ENCODE data around the gene FER.
"Not testable (repeated sequence)": the region's sequence is repeated elsewhere in the genome, so short reads cannot be mapped to it uniquely, and the experiment has no call there.

The FER gene

DNA sequence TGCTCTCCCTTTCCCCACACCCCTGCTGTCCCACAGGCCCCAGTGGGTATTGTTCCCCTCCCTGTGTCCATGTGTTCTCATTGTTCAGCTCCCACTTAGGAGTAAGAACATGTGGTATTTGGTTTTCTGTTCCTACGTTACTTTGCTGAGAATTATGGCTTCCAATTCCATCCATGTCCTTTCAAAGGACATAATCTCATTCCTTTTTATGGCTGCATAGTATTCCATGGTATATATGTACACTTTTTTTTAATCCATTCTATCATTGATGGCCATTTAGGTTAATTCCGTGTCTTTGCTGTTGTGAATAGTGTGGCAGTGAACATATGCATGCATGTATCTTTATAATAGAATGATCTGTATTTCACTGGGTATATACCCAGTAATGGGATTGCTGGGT is 25.6 kb downstream of the FER start:
- no peak overlapping the region for H3K27ac Mint-ChIP-seq
- no peak overlapping the region for H3K4me3 Mint-ChIP-seq
- H3K4me1 Mint-ChIP-seq = no peaks in the 10 kb centered on the region
- H3K27me3 Mint-ChIP-seq (ENCODE audit: low read depth, poor library complexity) = no peaks in the 10 kb centered on the region
- H3K36me3 Mint-ChIP-seq (ENCODE audit: low read depth) = peaks cover 50% of the 10 kb centered on the region
- peaks cover 25% of the 10 kb centered on the region for H3K9me3 Mint-ChIP-seq
- TF ChIP-seq, protein P1, sequence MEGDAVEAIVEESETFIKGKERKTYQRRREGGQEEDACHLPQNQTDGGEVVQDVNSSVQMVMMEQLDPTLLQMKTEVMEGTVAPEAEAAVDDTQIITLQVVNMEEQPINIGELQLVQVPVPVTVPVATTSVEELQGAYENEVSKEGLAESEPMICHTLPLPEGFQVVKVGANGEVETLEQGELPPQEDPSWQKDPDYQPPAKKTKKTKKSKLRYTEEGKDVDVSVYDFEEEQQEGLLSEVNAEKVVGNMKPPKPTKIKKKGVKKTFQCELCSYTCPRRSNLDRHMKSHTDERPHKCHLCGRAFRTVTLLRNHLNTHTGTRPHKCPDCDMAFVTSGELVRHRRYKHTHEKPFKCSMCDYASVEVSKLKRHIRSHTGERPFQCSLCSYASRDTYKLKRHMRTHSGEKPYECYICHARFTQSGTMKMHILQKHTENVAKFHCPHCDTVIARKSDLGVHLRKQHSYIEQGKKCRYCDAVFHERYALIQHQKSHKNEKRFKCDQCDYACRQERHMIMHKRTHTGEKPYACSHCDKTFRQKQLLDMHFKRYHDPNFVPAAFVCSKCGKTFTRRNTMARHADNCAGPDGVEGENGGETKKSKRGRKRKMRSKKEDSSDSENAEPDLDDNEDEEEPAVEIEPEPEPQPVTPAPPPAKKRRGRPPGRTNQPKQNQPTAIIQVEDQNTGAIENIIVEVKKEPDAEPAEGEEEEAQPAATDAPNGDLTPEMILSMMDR (IDR thresholded peaks at IDR 0.05) = no peak
- DNase-seq = no peak

DNA sequence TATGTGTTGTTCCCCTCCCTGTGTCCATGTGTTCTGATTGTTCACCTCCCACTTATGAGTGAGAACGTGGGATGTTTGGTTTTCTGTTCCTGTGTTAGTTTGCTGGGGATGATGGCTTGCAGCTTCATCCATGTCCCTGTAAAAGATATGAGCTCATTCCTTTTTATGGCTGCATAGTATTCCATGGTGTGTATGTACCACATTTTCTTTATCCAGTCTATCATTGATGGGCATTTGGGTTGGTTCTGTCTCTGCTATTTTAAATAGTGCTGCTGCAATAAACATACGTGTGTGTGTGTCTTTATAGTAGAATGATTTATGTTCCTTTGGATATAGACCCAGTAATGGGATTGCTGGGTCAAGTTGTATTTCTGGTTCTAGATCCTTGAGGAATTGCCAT is 26.4 kb downstream of the FER start:
- not testable (repeated sequence) for DNase-seq; H3K4me3 Mint-ChIP-seq; H3K27ac Mint-ChIP-seq; H3K27me3 Mint-ChIP-seq (ENCODE audit: low read depth, poor library complexity); H3K4me1 Mint-ChIP-seq
- H3K9me3 Mint-ChIP-seq = peaks cover 33% of the 10 kb centered on the region
- H3K36me3 Mint-ChIP-seq (ENCODE audit: low read depth) = peaks cover 53% of the 10 kb centered on the region

DNA sequence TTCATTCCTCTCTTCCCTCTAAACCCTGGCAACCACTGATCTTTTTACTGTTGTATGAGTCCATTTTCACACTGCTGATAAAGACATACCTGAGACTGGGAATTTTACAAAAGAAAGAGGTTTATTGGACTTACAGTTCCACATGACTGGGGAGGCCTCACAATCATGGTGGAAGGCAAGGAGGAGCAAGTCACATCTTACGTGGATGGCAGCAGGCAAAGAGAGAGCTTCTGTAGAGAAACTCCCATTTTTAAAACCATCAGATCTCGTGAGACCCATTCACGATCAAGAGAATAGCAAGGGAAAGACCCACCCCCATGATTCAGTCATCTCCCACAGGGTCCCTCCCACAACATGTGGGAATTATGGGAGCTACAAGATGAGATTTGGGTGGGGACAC is 29.9 kb downstream of the FER start:
- Mint-ChIP-seq H3K9me3 (peaks cover 34% of the 10 kb centered on the region), H3K36me3 (ENCODE audit: low read depth) (peaks cover 62% of the 10 kb centered on the region)
- H3K4me3 Mint-ChIP-seq; H3K27me3 Mint-ChIP-seq (ENCODE audit: low read depth, poor library complexity); H3K4me1 Mint-ChIP-seq; H3K27ac Mint-ChIP-seq; DNase-seq: not testable (repeated sequence)

DNA sequence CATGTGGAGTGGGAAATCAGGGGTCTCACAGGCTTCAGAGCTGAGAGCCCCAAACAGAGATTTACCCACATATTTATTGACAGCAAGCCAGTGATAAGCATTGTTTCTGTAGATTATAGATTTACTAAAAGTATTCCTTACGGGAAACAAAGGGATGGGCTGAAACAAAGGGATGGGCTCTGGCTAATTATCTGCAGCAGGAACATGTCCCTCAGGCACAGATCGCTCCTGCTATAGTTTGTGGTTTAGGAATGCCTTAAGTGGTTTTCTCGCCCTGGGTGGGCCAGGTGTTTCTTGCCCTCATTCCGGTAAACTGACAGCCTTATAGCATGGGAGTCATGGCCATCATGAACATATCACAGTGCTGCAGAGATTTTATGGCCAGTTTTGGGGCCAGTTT is 36.9 kb downstream of the FER start:
- not testable (repeated sequence) for H3K4me1 Mint-ChIP-seq; H3K27ac Mint-ChIP-seq; H3K27me3 Mint-ChIP-seq (ENCODE audit: low read depth, poor library complexity); DNase-seq; H3K4me3 Mint-ChIP-seq
- H3K36me3 Mint-ChIP-seq (ENCODE audit: low read depth) = peaks cover 55% of the 10 kb centered on the region
- H3K9me3 Mint-ChIP-seq = peaks cover 29% of the 10 kb centered on the region

- H3K36me3 Mint-ChIP-seq (ENCODE audit: low read depth) = peaks cover 63% of the 10 kb centered on the region
- H3K27me3 Mint-ChIP-seq (ENCODE audit: low read depth, poor library complexity) = no peaks in the 10 kb centered on the region
- TF ChIP-seq, protein P1 (IDR thresholded peaks at IDR 0.05) = no peak
- no peak for DNase-seq
- H3K4me1 Mint-ChIP-seq = peaks cover 5% of the 10 kb centered on the region
- H3K27ac Mint-ChIP-seq = no peak overlapping the region
- peaks cover 29% of the 10 kb centered on the region for H3K9me3 Mint-ChIP-seq
- no peak overlapping the region for H3K4me3 Mint-ChIP-seq
Measured at GRCh38 chr5:108786806-108787483, 39.2 kb downstream of the FER start.

- Mint-ChIP-seq H3K4me1 (peaks cover 5% of the 10 kb centered on the region), H3K36me3 (ENCODE audit: low read depth) (peaks cover 58% of the 10 kb centered on the region), H3K27ac (peak overlapping the region; percentile 53), H3K4me3 (no peak overlapping the region), H3K27me3 (ENCODE audit: low read depth, poor library complexity) (no peaks in the 10 kb centered on the region), H3K9me3 (peaks cover 28% of the 10 kb centered on the region)
- DNase-seq = no peak
- TF ChIP-seq, protein P1 (IDR thresholded peaks at IDR 0.05) = no peak
Measured at GRCh38 chr5:108788142-108788541, 40.4 kb downstream of the FER start.

DNA sequence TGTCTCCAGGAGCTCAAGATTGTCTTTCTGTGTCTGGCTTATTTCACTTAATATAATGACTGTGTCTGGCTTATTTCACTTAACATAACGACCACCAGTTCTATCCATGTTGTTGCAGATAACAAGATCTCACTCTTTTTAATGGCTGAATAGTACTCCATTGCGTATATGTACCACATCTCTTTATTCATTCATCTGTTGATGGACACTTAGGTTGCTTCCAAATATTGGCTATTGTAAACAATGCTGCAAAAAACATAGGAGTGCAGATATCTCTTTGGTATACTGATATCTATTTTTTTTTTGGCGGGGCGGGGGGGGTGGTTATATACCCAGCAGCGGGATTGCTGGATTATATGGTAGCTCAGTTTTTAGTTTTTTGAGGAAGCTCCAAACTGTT is 45.5 kb downstream of the FER start:
- Mint-ChIP-seq H3K9me3 (peaks cover 25% of the 10 kb centered on the region), H3K36me3 (ENCODE audit: low read depth) (peaks cover 63% of the 10 kb centered on the region), H3K4me3 (no peak overlapping the region), H3K4me1 (peaks cover 5% of the 10 kb centered on the region), H3K27me3 (ENCODE audit: low read depth, poor library complexity) (no peaks in the 10 kb centered on the region), H3K27ac (no peak overlapping the region)
- no peak for DNase-seq
- TF ChIP-seq, protein P1 (IDR thresholded peaks at IDR 0.05) = no peak

DNA sequence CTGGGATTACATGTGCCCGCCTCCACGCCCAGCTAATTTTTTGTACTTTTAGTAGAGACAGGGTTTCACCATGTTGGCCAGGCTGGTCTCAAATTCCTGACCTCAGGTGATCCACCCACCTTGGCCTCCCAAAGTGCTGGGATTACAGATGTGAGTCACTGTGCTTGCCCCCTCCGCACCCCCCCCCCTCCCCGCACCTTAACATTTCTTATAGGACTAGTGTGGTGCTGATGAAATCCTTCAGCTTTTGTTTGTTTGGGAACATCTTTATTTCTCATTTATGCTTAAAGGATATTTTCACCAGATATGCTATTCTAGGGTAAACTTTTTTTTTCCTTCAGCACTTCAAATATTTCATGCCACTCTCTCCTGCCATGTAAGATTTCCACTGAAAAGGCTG is 46.7 kb downstream of the FER start:
- H3K27me3 Mint-ChIP-seq (ENCODE audit: low read depth, poor library complexity); H3K27ac Mint-ChIP-seq; DNase-seq; H3K4me1 Mint-ChIP-seq; H3K4me3 Mint-ChIP-seq: not testable (repeated sequence)
- Mint-ChIP-seq H3K9me3 (peaks cover 25% of the 10 kb centered on the region), H3K36me3 (ENCODE audit: low read depth) (peaks cover 68% of the 10 kb centered on the region)

Data from nephron progenitor cell (in vitro differentiated cells).